Measurements from ENCODE around the gene TIMM23.
"Not testable (repeated sequence)": the region's sequence is repeated elsewhere in the genome, so short reads cannot be mapped to it uniquely, and the experiment has no call there.

DNA sequence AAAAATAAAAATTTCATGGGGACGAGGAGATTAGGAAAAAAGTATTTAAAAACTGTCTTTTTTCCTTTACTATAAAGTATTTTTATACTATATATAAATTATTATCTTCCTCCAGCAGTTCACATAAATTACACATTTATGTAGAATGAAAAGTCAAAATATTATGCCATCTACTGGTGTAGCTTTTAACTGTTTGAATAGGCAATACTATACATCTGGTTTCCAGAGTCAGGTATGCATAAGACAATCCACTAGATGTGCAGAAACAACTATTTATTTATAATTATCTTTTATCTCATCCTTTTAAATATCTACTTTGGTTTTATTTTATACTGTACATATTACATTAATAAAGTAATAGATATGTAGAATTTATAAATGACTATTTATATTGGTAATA is 24.9 kb upstream of the TIMM23 start:
- TF ChIP-seq, protein P1, sequence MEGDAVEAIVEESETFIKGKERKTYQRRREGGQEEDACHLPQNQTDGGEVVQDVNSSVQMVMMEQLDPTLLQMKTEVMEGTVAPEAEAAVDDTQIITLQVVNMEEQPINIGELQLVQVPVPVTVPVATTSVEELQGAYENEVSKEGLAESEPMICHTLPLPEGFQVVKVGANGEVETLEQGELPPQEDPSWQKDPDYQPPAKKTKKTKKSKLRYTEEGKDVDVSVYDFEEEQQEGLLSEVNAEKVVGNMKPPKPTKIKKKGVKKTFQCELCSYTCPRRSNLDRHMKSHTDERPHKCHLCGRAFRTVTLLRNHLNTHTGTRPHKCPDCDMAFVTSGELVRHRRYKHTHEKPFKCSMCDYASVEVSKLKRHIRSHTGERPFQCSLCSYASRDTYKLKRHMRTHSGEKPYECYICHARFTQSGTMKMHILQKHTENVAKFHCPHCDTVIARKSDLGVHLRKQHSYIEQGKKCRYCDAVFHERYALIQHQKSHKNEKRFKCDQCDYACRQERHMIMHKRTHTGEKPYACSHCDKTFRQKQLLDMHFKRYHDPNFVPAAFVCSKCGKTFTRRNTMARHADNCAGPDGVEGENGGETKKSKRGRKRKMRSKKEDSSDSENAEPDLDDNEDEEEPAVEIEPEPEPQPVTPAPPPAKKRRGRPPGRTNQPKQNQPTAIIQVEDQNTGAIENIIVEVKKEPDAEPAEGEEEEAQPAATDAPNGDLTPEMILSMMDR (IDR thresholded peaks at IDR 0.05), result not testable (repeated sequence)
- TF ChIP-seq EZH2 (IDR thresholded peaks at IDR 0.05; ENCODE audit: borderline replicate concordance, insufficient read depth, low read depth, low read length, poor library complexity, severe bottlenecking), result not testable (repeated sequence)

All from B cell (primary cell).